IMR-90 (cell line): Measurements from ENCODE around the gene ARF1. TPM values are rescaled to one million over a fixed set of nuclear protein-coding genes. Genes with fewer than 3 reads are reported as not detected.

Experiments used
- ATAC-seq: fragments of 200-7000 bp; cut with Tn5 transposase; 2 replicates; pipeline ENCODE4 v1.9.1; 2020; ENCODE audit warnings: low read depth, mild to moderate bottlenecking, moderate library complexity
- BruUV-seq: library from RNA; stranded (reverse); fragments of 400-500 nt; replicated peaks from 2 replicates; lab custom pipeline; 2021; lab: Mats Ljungman, UMichigan
- CTCF ChIA-PET: fragments of 300-600 bp; formaldehyde crosslinking; extraction: SDS; loops from one replicate; lab custom pipeline; 2021; ENCODE audit warnings: antibody characterized with exemption; lab: Yijun Ruan, JAX
- POLR2A ChIA-PET: fragments of 300-600 bp; sonication (Branson Sonifier 250); formaldehyde crosslinking; loops from one replicate; lab custom pipeline; 2022; ENCODE audit warnings: antibody characterized with exemption; ENCODE audit not compliant: unreplicated experiment; lab: Charles Lee
- DNase-seq: peaks from one replicate; pipeline ENCODE4 v3.0.0; 2013
- H2AFZ ChIP-seq: replicated peaks from 2 replicates; pipeline ENCODE3; 2013; ENCODE audit warnings: low read length, mild to moderate bottlenecking; ENCODE audit not compliant: poor library complexity
- H2AK5ac ChIP-seq: 2 replicates; pipeline ENCODE4 v1.6.1; 2013; ENCODE audit warnings: low read depth, low read length, inconsistent platforms
- H2AK9ac ChIP-seq: replicated peaks from 2 replicates; pipeline ENCODE3; 2013; ENCODE audit warnings: mild to moderate bottlenecking, low read depth, low read length, moderate library complexity; ENCODE audit not compliant: poor library complexity
- H2BK120ac ChIP-seq: 2 replicates; pipeline ENCODE4 v1.6.1; 2013; ENCODE audit warnings: low read depth, low read length, inconsistent platforms
- H2BK15ac ChIP-seq: 3 replicates; pipeline ENCODE4 v1.6.1; 2013; ENCODE audit warnings: low read depth, low read length, inconsistent platforms
- H2BK20ac ChIP-seq: 2 replicates; pipeline ENCODE4 v1.6.1; 2013; ENCODE audit warnings: low read depth, mild to moderate bottlenecking, inconsistent platforms, low read length, moderate library complexity
- H2BK5ac ChIP-seq: 2 replicates; pipeline ENCODE4 v1.6.1; 2013; ENCODE audit warnings: mild to moderate bottlenecking, low read depth, low read length, inconsistent platforms; ENCODE audit not compliant: poor library complexity, severe bottlenecking
- H3K14ac ChIP-seq: replicated peaks from 2 replicates; pipeline ENCODE4 v1.6.1; 2013; ENCODE audit warnings: low read depth, low read length, inconsistent platforms
- H3K18ac ChIP-seq: 2 replicates; pipeline ENCODE4 v1.6.1; 2013; ENCODE audit warnings: low read depth, low read length, control low read depth
- H3K23ac ChIP-seq: 2 replicates; pipeline ENCODE4 v1.6.1; 2013; ENCODE audit warnings: low read depth, low read length, inconsistent platforms
- H3K27ac ChIP-seq: 2 replicates; pipeline ENCODE4 v1.5.1; 2013; ENCODE audit warnings: mild to moderate bottlenecking, control low read depth, low read length; ENCODE audit not compliant: insufficient read depth
- H3K27me3 ChIP-seq: 2 replicates; pipeline ENCODE4 v1.6.1; 2013; ENCODE audit warnings: low read length; ENCODE audit not compliant: control insufficient read depth, insufficient read depth
- H3K36me3 ChIP-seq: 2 replicates; pipeline ENCODE4 v1.6.1; 2013; ENCODE audit warnings: low read length, mixed read lengths; ENCODE audit not compliant: control insufficient read depth, insufficient read depth
- H3K4ac ChIP-seq: 2 replicates; pipeline ENCODE4 v1.6.1; 2013; ENCODE audit warnings: low read depth, low read length, inconsistent platforms
- H3K4me1 ChIP-seq: 2 replicates; pipeline ENCODE4 v1.6.1; 2013; ENCODE audit warnings: low read length, mixed read lengths; ENCODE audit not compliant: control insufficient read depth, insufficient read depth
- H3K4me2 ChIP-seq: 2 replicates; pipeline ENCODE4 v1.6.1; 2013; ENCODE audit warnings: low read depth, mild to moderate bottlenecking, control low read depth, low read length, moderate library complexity
- H3K4me3 ChIP-seq: 2 replicates; pipeline ENCODE4 v1.5.1; 2013; ENCODE audit warnings: low read depth, mild to moderate bottlenecking, control low read depth, low read length, moderate library complexity; ENCODE audit not compliant: insufficient read depth
- H3K56ac ChIP-seq: 2 replicates; pipeline ENCODE4 v1.6.1; 2013; ENCODE audit warnings: low read length, inconsistent platforms; ENCODE audit not compliant: insufficient read depth; ENCODE audit errors: extremely low read depth
- H3K79me1 ChIP-seq, 2 experiments: 2 replicates each; pipeline ENCODE4 v1.6.1; 2013; ENCODE audit warnings: low read length in 2 of 2, inconsistent platforms in 1 of 2, low read depth in 1 of 2
- H3K9ac ChIP-seq: 2 replicates; pipeline ENCODE4 v1.6.1; 2013; ENCODE audit warnings: low read depth, low read length, control low read depth
- H3K9me1 ChIP-seq: 2 replicates; pipeline ENCODE4 v1.6.1; 2013; ENCODE audit warnings: low read length, inconsistent platforms; ENCODE audit not compliant: insufficient read depth
- H3K9me3 ChIP-seq: 2 replicates; pipeline ENCODE4 v1.6.1; 2013; ENCODE audit warnings: low read length; ENCODE audit not compliant: control insufficient read depth, insufficient read depth
- H4K20me1 ChIP-seq: 2 replicates; pipeline ENCODE4 v1.6.1; 2013; ENCODE audit warnings: low read length, inconsistent platforms; ENCODE audit not compliant: insufficient read depth
- H4K5ac ChIP-seq: 2 replicates; pipeline ENCODE4 v1.6.1; 2013; ENCODE audit warnings: mild to moderate bottlenecking, low read depth, low read length, control low read depth
- H4K8ac ChIP-seq, 2 experiments: 2 replicates each; pipeline ENCODE4 v1.6.1; 2013; ENCODE audit warnings: low read depth in 2 of 2, low read length in 2 of 2, control low read depth in 1 of 2, inconsistent platforms in 1 of 2
- H4K91ac ChIP-seq: 2 replicates; pipeline ENCODE4 v1.6.1; 2013; ENCODE audit warnings: low read depth, low read length, inconsistent platforms; ENCODE audit not compliant: insufficient read depth
- BHLHE40 ChIP-seq: fragments of 150-350 bp; IDR thresholded peaks from 2 replicates; pipeline ENCODE4 v1.6.1; 2016; ENCODE audit warnings: mild to moderate bottlenecking, low read depth, low read length
- CEBPB ChIP-seq: IDR thresholded peaks from 2 replicates; pipeline ENCODE4 v1.6.1; 2012; ENCODE audit warnings: low read depth, low read length, improper control_type of control experiment
- CHD1 ChIP-seq: IDR thresholded peaks from 2 replicates; pipeline ENCODE4 v1.6.1; 2012; ENCODE audit warnings: low read depth, low read length, improper control_type of control experiment
- FOS ChIP-seq: fragments of 150-350 bp; IDR thresholded peaks from 2 replicates; pipeline ENCODE4 v1.6.1; 2016; ENCODE audit warnings: low read depth, low read length
- MAFK ChIP-seq: IDR thresholded peaks from 2 replicates; pipeline ENCODE4 v1.6.1; 2012; ENCODE audit warnings: low read depth, low read length, improper control_type of control experiment
- MAZ ChIP-seq: IDR thresholded peaks from 2 replicates; pipeline ENCODE4 v1.6.1; 2012; ENCODE audit warnings: low read depth, mild to moderate bottlenecking, low read length, improper control_type of control experiment, moderate library complexity, borderline replicate concordance
- MXI1 ChIP-seq: IDR thresholded peaks from 2 replicates; pipeline ENCODE4 v1.6.1; 2012; ENCODE audit warnings: low read depth, mild to moderate bottlenecking, low read length, moderate library complexity, borderline replicate concordance
- NFE2L2 ChIP-seq: fragments of 150-350 bp; IDR thresholded peaks from 2 replicates; pipeline ENCODE4 v1.6.1; 2016; ENCODE audit warnings: low read depth, mild to moderate bottlenecking, low read length
- POLR2A ChIP-seq: IDR thresholded peaks from 2 replicates; pipeline ENCODE4 v1.6.1; 2012; ENCODE audit warnings: mild to moderate bottlenecking, low read depth, low read length
- RAD21 ChIP-seq: IDR thresholded peaks from 2 replicates; pipeline ENCODE4 v1.6.1; 2012; ENCODE audit warnings: low read length, improper control_type of control experiment
- RCOR1 ChIP-seq: IDR thresholded peaks from 2 replicates; pipeline ENCODE4 v1.6.1; 2012; ENCODE audit warnings: mild to moderate bottlenecking, low read length, improper control_type of control experiment; ENCODE audit not compliant: insufficient replicate concordance
- RFX5 ChIP-seq: IDR thresholded peaks from 2 replicates; pipeline ENCODE4 v1.8.0; 2012; ENCODE audit warnings: low read depth, mild to moderate bottlenecking, low read length, moderate library complexity
- SMC3 ChIP-seq: fragments of 150-350 bp; IDR thresholded peaks from 2 replicates; pipeline ENCODE4 v1.6.1; 2016; ENCODE audit warnings: low read depth, mild to moderate bottlenecking, antibody characterized with exemption, low read length, moderate library complexity
- WGBS, 2 experiments: methylation state at CpG; one replicate each; pipeline versions ENCODE4 v1.1.5 to v1.1.7; 2013; ENCODE audit warnings: missing lambda C conversion rate in 2 of 2; ENCODE audit not compliant: insufficient read length in 1 of 2; ENCODE audit errors: extremely low coverage in 2 of 2; 5-methylcytosine and 5-hydroxymethylcytosine counted together
- dilution Hi-C: fragments of 300-500 bp; cut with HindIII; formaldehyde crosslinking; loops from one replicate; pipeline ENCODE4 v1.14.3; 2018; ENCODE audit warnings: low sequenced_read_pairs; ENCODE audit not compliant: unreplicated experiment
- in situ Hi-C: fragments of 300-500 bp; cut with MboI; formaldehyde crosslinking; loops from 3 replicates; pipeline ENCODE4 v1.14.3; 2019; ENCODE audit warnings: low sequenced_read_pairs, inconsistent platforms, mixed read lengths
- intact Hi-C: fragments of 100-400 bp; cut with micrococcal nuclease; formaldehyde crosslinking; loops from 2 replicates; pipeline ENCODE4 v1.10.0; 2022
- polyA plus RNA-seq, 3 experiments: library from polyadenylated mRNA; depleted of rRNA; stranded (reverse); fragments of >200 nt; gene quantifications; 2 replicates each; pipeline ENCODE4 v1.2.3, GENCODE V29; 2012; ENCODE audit warnings: low replicate concordance in 1 of 3
- total RNA-seq: library from RNA; depleted of rRNA; stranded (reverse); fragments of >200 nt; gene quantifications from 2 replicates; pipeline ENCODE4 v1.2.3, GENCODE V29; 2012
- TF ChIP-seq, protein P1 (sequence below): fragments of 150-350 bp; IDR thresholded peaks from 2 replicates; pipeline ENCODE4 v1.6.1; 2017; ENCODE audit warnings: mild to moderate bottlenecking, antibody characterized with exemption, low read length, low read depth
- TF ChIP-seq, protein P2 (sequence below): fragments of 150-350 bp; IDR thresholded peaks from 2 replicates; pipeline ENCODE4 v1.6.1; 2016; ENCODE audit warnings: low read depth, mild to moderate bottlenecking, low read length, moderate library complexity, borderline replicate concordance
- TF ChIP-seq, protein P3 (sequence below): conservative IDR thresholded peaks from 2 replicates; pipeline ENCODE4 v1.5.1; 2012; ENCODE audit warnings: mild to moderate bottlenecking, low read depth, low read length, improper control_type of control experiment

Gene ARF1
- total and polyA plus RNA-seq, 2 of the 4 experiments (the other 2 are of a cell fraction) = 330 to 1,100 TPM

DNA sequence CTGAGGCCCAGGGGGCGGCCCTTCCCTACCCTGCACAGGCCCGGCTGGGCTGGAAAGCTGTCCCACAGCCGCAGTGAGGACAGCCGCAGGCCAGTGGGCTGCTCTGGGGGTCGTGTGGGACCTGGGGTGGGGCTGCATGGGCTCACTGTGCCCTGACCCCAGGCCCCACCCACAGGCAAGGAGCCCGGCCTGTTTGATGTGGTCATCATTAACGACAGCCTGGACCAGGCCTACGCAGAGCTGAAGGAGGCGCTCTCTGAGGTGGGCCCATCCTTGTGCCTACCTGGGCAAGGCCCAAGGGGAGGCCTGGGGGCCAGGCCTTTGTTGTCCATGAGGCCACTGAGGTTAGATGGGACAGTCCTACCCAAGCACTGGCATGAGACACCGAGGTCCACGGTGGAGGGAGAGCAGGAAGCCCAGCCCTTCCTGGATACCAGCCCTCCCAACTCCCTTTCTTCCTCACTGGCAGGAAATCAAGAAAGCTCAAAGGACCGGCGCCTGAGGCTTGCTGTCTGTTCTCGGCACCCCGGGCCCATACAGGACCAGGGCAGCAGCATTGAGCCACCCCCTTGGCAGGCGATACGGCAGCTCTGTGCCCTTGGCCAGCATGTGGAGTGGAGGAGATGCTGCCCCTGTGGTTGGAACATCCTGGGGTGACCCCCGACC is 65.8 kb downstream of the ARF1 start:
- H3K18ac ChIP-seq = no peak overlapping the region
- no peak overlapping the region; the same call in 1 of the 2 replicates for H3K27ac ChIP-seq
- H2AK5ac ChIP-seq = no peak overlapping the region; the same call in 1 of the 2 replicates
- no peaks in the 10 kb centered on the region for H3K27me3 ChIP-seq
- H3K9me1 ChIP-seq = peaks cover 12% of the 10 kb centered on the region
- H3K56ac ChIP-seq = no peak overlapping the region
- ATAC-seq (no peak), DNase-seq (no peak)
- in situ Hi-C loops (no loop called here), intact Hi-C loops (no loop called here), dilution Hi-C loops (no loop called here)
- CTCF ChIA-PET = no interaction called here
- no peak overlapping the region for H2BK120ac ChIP-seq
- H3K9me3 ChIP-seq = no peaks in the 10 kb centered on the region
- H3K4me3 ChIP-seq = no peak overlapping the region
- H4K91ac ChIP-seq = no peak overlapping the region
- H3K9ac ChIP-seq = no peak overlapping the region
- H2BK20ac ChIP-seq = no peak overlapping the region
- H2BK5ac ChIP-seq = no peak overlapping the region
- peaks cover 10% of the 10 kb centered on the region for H3K36me3 ChIP-seq
- H2AK9ac ChIP-seq = peak overlapping the region; percentile 51
- H3K14ac ChIP-seq = no peak overlapping the region
- WGBS, 2 experiments = 100% methylated on average over 2 of the region's 18 CpGs; no CpG with 5 or more reads in 1 of the 2 experiments
- no peak overlapping the region for H4K5ac ChIP-seq
- H3K79me1 ChIP-seq = peaks cover 9 to 65% of the 10 kb centered on the region in 2 experiments
- no peak overlapping the region for H2BK15ac ChIP-seq
- H3K23ac ChIP-seq = no peak overlapping the region
- H4K8ac ChIP-seq = peak overlapping the region in 1 of 2 experiments; percentile 58; a peak in 1 of 4 replicates
- TF ChIP-seq RFX5 (no peak), MXI1 (no peak), FOS (no peak), BHLHE40 (no peak), CEBPB (no peak), NFE2L2 (no peak), MAZ (no peak), POLR2A (no peak), CHD1 (no peak), SMC3 (no peak), MAFK (no peak), RAD21 (no peak), RCOR1 (no peak)
- TF ChIP-seq, protein P1, sequence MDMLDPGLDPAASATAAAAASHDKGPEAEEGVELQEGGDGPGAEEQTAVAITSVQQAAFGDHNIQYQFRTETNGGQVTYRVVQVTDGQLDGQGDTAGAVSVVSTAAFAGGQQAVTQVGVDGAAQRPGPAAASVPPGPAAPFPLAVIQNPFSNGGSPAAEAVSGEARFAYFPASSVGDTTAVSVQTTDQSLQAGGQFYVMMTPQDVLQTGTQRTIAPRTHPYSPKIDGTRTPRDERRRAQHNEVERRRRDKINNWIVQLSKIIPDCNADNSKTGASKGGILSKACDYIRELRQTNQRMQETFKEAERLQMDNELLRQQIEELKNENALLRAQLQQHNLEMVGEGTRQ = no peak
- TF ChIP-seq, protein P2, sequence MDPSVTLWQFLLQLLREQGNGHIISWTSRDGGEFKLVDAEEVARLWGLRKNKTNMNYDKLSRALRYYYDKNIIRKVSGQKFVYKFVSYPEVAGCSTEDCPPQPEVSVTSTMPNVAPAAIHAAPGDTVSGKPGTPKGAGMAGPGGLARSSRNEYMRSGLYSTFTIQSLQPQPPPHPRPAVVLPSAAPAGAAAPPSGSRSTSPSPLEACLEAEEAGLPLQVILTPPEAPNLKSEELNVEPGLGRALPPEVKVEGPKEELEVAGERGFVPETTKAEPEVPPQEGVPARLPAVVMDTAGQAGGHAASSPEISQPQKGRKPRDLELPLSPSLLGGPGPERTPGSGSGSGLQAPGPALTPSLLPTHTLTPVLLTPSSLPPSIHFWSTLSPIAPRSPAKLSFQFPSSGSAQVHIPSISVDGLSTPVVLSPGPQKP = no peak
- TF ChIP-seq, protein P3, sequence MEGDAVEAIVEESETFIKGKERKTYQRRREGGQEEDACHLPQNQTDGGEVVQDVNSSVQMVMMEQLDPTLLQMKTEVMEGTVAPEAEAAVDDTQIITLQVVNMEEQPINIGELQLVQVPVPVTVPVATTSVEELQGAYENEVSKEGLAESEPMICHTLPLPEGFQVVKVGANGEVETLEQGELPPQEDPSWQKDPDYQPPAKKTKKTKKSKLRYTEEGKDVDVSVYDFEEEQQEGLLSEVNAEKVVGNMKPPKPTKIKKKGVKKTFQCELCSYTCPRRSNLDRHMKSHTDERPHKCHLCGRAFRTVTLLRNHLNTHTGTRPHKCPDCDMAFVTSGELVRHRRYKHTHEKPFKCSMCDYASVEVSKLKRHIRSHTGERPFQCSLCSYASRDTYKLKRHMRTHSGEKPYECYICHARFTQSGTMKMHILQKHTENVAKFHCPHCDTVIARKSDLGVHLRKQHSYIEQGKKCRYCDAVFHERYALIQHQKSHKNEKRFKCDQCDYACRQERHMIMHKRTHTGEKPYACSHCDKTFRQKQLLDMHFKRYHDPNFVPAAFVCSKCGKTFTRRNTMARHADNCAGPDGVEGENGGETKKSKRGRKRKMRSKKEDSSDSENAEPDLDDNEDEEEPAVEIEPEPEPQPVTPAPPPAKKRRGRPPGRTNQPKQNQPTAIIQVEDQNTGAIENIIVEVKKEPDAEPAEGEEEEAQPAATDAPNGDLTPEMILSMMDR = no peak
- BruUV-seq = no TSS peak
- peaks cover 23% of the 10 kb centered on the region for H3K4me1 ChIP-seq
- H3K4me2 ChIP-seq = no peak overlapping the region
- no peak overlapping the region for H3K4ac ChIP-seq
- peak overlapping the region; percentile 44 for H2AFZ ChIP-seq
- POLR2A ChIA-PET = no interaction called here
- H4K20me1 ChIP-seq = peaks cover 45% of the 10 kb centered on the region
